ES-I3 (cell line): Measurements from ENCODE around the gene SGCB.
"Not testable (repeated sequence)": the region's sequence is repeated elsewhere in the genome, so short reads cannot be mapped to it uniquely, and the experiment has no call there.

Experiments used
- H3K36me3 ChIP-seq: 2 replicates; pipeline ENCODE4 v1.6.1; 2013; ENCODE audit warnings: mild to moderate bottlenecking, low read length, control low read depth, moderate library complexity; ENCODE audit not compliant: insufficient read depth
- H3K4me1 ChIP-seq: 2 replicates; pipeline ENCODE4 v1.6.1; 2013; ENCODE audit warnings: mild to moderate bottlenecking, control low read depth, low read length; ENCODE audit not compliant: insufficient read depth
- H3K9ac ChIP-seq: 2 replicates; pipeline ENCODE4 v1.6.1; 2013; ENCODE audit warnings: low read depth, mild to moderate bottlenecking, low read length, moderate library complexity
- H3K9me3 ChIP-seq: 2 replicates; pipeline ENCODE4 v1.6.1; 2013; ENCODE audit warnings: mild to moderate bottlenecking, low read length, moderate library complexity; ENCODE audit not compliant: control insufficient read depth, insufficient read depth

The SGCB gene

GRCh38 chr4:52038103-52038912 is at the start of gene SGCB:
SGCB (minus strand) TSS chr4:52038299; CDS start chr4:52038259, 40 bp downstream.
- Histone ChIP-seq H3K9ac (peak within 1 kb of the TSS; percentile 70), H3K36me3 (no peaks in the 10 kb centered on the region), H3K4me1 (peaks cover 3% of the 10 kb centered on the region; the same call in 1 of the 2 replicates)

GRCh38 chr4:52086425-52086824 is 48.3 kb upstream of the SGCB start:
- not testable (repeated sequence) for H3K4me1 ChIP-seq, H3K9ac ChIP-seq

More at GRCh38 chr4:52038103-52038912, at the start of gene SGCB:
- H3K9me3 ChIP-seq: no peaks in the 10 kb centered on the region

GRCh38 chr4:52081216-52081615 is 43.1 kb upstream of the SGCB start:
- no peaks in the 10 kb centered on the region for H3K36me3 ChIP-seq
- no peaks in the 10 kb centered on the region for H3K9me3 ChIP-seq
- H3K4me1 ChIP-seq: no peaks in the 10 kb centered on the region
- no peak overlapping the region for H3K9ac ChIP-seq

More at GRCh38 chr4:52086425-52086824, 48.3 kb upstream of the SGCB start:
- not testable (repeated sequence) for H3K9me3 ChIP-seq, H3K36me3 ChIP-seq

GRCh38 chr4:52079659-52080058 is 41.6 kb upstream of the SGCB start:
- no peaks in the 10 kb centered on the region for H3K36me3 ChIP-seq
- no peaks in the 10 kb centered on the region for H3K9me3 ChIP-seq
- H3K4me1 ChIP-seq: no peaks in the 10 kb centered on the region
- no peak overlapping the region for H3K9ac ChIP-seq

GRCh38 chr4:52076731-52077130 is 38.6 kb upstream of the SGCB start:
- no peaks in the 10 kb centered on the region for H3K9me3 ChIP-seq
- H3K4me1 ChIP-seq: no peaks in the 10 kb centered on the region
- no peaks in the 10 kb centered on the region for H3K36me3 ChIP-seq
- H3K9ac ChIP-seq: peak overlapping the region; percentile 51; the same call in 1 of the 2 replicates

GRCh38 chr4:52071791-52072546 is 33.9 kb upstream of the SGCB start:
- Histone ChIP-seq H3K9me3 (no peaks in the 10 kb centered on the region), H3K36me3 (no peaks in the 10 kb centered on the region), H3K4me1 (no peaks in the 10 kb centered on the region), H3K9ac (no peak overlapping the region)

- Histone ChIP-seq H3K36me3 (no peaks in the 10 kb centered on the region), H3K4me1 (no peaks in the 10 kb centered on the region), H3K9me3 (no peaks in the 10 kb centered on the region), H3K9ac (no peak overlapping the region)
These were observed 31.5 kb upstream of the SGCB start for GRCh38 chr4:52069571-52069970.

GRCh38 chr4:52059372-52059771 is 21.3 kb upstream of the SGCB start:
- Histone ChIP-seq H3K36me3 (no peaks in the 10 kb centered on the region), H3K4me1 (no peaks in the 10 kb centered on the region), H3K9me3 (no peaks in the 10 kb centered on the region), H3K9ac (no peak overlapping the region)

- H3K4me1 ChIP-seq: no peaks in the 10 kb centered on the region
- no peak overlapping the region for H3K9ac ChIP-seq
- H3K36me3 ChIP-seq: no peaks in the 10 kb centered on the region
- H3K9me3 ChIP-seq: no peaks in the 10 kb centered on the region
These were observed 20.2 kb upstream of the SGCB start for GRCh38 chr4:52058275-52058674.

GRCh38 chr4:52057196-52057595 is 19.1 kb upstream of the SGCB start:
- no peaks in the 10 kb centered on the region for H3K9me3 ChIP-seq
- no peaks in the 10 kb centered on the region for H3K36me3 ChIP-seq
- H3K9ac ChIP-seq: no peak overlapping the region
- peaks cover 5% of the 10 kb centered on the region for H3K4me1 ChIP-seq

GRCh38 chr4:52054254-52054653 is 16.2 kb upstream of the SGCB start:
- Histone ChIP-seq H3K4me1 (peaks cover 5% of the 10 kb centered on the region), H3K9me3 (0 out of 2 replicates have a peak, but pooled peaks cover 2% of the 10 kb centered on the region), H3K9ac (no peak overlapping the region), H3K36me3 (no peaks in the 10 kb centered on the region)

GRCh38 chr4:52052475-52052780 is 14.3 kb upstream of the SGCB start:
- H3K9me3 ChIP-seq: 0 out of 2 replicates have a peak, but pooled peaks cover 3% of the 10 kb centered on the region
- peaks cover 5% of the 10 kb centered on the region for H3K4me1 ChIP-seq
- H3K36me3 ChIP-seq: no peaks in the 10 kb centered on the region
- H3K9ac ChIP-seq: peak overlapping the region; percentile 79

GRCh38 chr4:52051615-52052474 is 13.7 kb upstream of the SGCB start:
- Histone ChIP-seq H3K4me1 (peaks cover 5% of the 10 kb centered on the region), H3K36me3 (no peaks in the 10 kb centered on the region), H3K9me3 (0 out of 2 replicates have a peak, but pooled peaks cover 3% of the 10 kb centered on the region), H3K9ac (peak overlapping the region; percentile 79)

- H3K9me3 ChIP-seq: 0 out of 2 replicates have a peak, but pooled peaks cover 3% of the 10 kb centered on the region
- H3K4me1 ChIP-seq: peaks cover 5% of the 10 kb centered on the region
- no peaks in the 10 kb centered on the region for H3K36me3 ChIP-seq
- peak within 1 kb of the TSS; percentile 79 for H3K9ac ChIP-seq
These were observed 13.1 kb upstream of the SGCB start, which contains the start of gene SPATA18 for GRCh38 chr4:52051213-52051614. SPATA18 (plus strand) TSS chr4:52051304; CDS start chr4:52051705, 401 bp downstream.
